ENCODE measurements around the gene MAPK8IP1. TPM values are rescaled to one million over a fixed set of nuclear protein-coding genes. Genes with fewer than 3 reads are reported as not detected.

MAPK8IP1 gene
- polyA plus RNA-seq, 1 donor (not counting 4 experiments of a cell fraction or from before 2014, with no cell fraction given): 0.51 TPM

- no peaks in the 10 kb centered on the region for H3K27me3 ChIP-seq (ENCODE audit: control insufficient read depth, extremely low read depth, insufficient read depth, low read length)
- H2AFZ ChIP-seq (ENCODE audit: control insufficient read depth, low read length): no peak overlapping the region
- FAIRE-seq (no peak), DNase-seq (ENCODE audit: low read depth, low spot score) (no peak)
- H3K4me3 ChIP-seq (ENCODE audit: control insufficient read depth in 2 of 3, extremely low read depth in 1 of 3, insufficient read depth in 2 of 3, low read depth in 1 of 3, low read length in 3 of 3): no peak overlapping the region
- peaks cover 40% of the 10 kb centered on the region for H3K4me1 ChIP-seq (ENCODE audit: control insufficient read depth, extremely low read depth, insufficient read depth, low read length)
- H3K9ac ChIP-seq (ENCODE audit: control insufficient read depth, extremely low read depth, insufficient read depth, low read length): no peak overlapping the region
- TF ChIP-seq CTCF (optimal IDR thresholded peaks at IDR 0.05 in 1 of 3, IDR thresholded peaks at IDR 0.05 in 1 of 3, conservative IDR thresholded peaks at IDR 0.05 in 1 of 3; ENCODE audit: extremely low read depth in 1 of 3, insufficient read depth in 2 of 3, low read length in 3 of 3): no peak
- no peak for TF ChIP-seq EZH2 (IDR thresholded peaks at IDR 0.05; ENCODE audit: low read length)
- no peaks in the 10 kb centered on the region for H4K20me1 ChIP-seq (ENCODE audit: control insufficient read depth, extremely low read depth, insufficient read depth, low read length)
- no peak overlapping the region for H3K27ac ChIP-seq (ENCODE audit: control insufficient read depth, insufficient read depth, low read length)
- dilution Hi-C loops (cut with MboI; ENCODE audit: extremely low pct_ligation_motif_present, low sequenced_read_pairs): no loop called here
- H3K79me2 ChIP-seq (ENCODE audit: control insufficient read depth, insufficient read depth, low read length): no peaks in the 10 kb centered on the region
- H3K4me2 ChIP-seq (ENCODE audit: control insufficient read depth, extremely low read depth, insufficient read depth, low read depth, low read length): no peak overlapping the region
- no peaks in the 10 kb centered on the region for H3K9me3 ChIP-seq (ENCODE audit: control insufficient read depth, low read depth, low read length)
- H3K9me1 ChIP-seq (ENCODE audit: control insufficient read depth, extremely low read depth, insufficient read depth, low read length): no peaks in the 10 kb centered on the region
- H3K36me3 ChIP-seq (ENCODE audit: control insufficient read depth in 2 of 2, extremely low read depth in 1 of 2, insufficient read depth in 2 of 2, low read length in 2 of 2): peaks cover 7 to 8% of the 10 kb centered on the region in 2 experiments
Observed at GRCh38 chr11:45936511-45937054, 51.1 kb downstream of the MAPK8IP1 start.

GRCh38 chr11:45937916-45938315 is 52.5 kb downstream of the MAPK8IP1 start:
- Histone ChIP-seq H2AFZ (ENCODE audit: control insufficient read depth, low read length) (no peak overlapping the region), H3K9me1 (ENCODE audit: control insufficient read depth, extremely low read depth, insufficient read depth, low read length) (no peaks in the 10 kb centered on the region), H3K9ac (ENCODE audit: control insufficient read depth, extremely low read depth, insufficient read depth, low read length) (no peak overlapping the region), H3K4me1 (ENCODE audit: control insufficient read depth, extremely low read depth, insufficient read depth, low read length) (peaks cover 27% of the 10 kb centered on the region), H3K4me2 (ENCODE audit: control insufficient read depth, extremely low read depth, insufficient read depth, low read depth, low read length) (no peak overlapping the region), H3K36me3 (ENCODE audit: control insufficient read depth in 2 of 2, extremely low read depth in 1 of 2, insufficient read depth in 2 of 2, low read length in 2 of 2) (peaks cover 7 to 10% of the 10 kb centered on the region in 2 experiments), H3K79me2 (ENCODE audit: control insufficient read depth, insufficient read depth, low read length) (no peaks in the 10 kb centered on the region), H3K9me3 (ENCODE audit: control insufficient read depth, low read depth, low read length) (no peaks in the 10 kb centered on the region), H3K27ac (ENCODE audit: control insufficient read depth, insufficient read depth, low read length) (no peak overlapping the region), H3K4me3 (ENCODE audit: control insufficient read depth in 2 of 3, extremely low read depth in 1 of 3, insufficient read depth in 2 of 3, low read depth in 1 of 3, low read length in 3 of 3) (no peak overlapping the region), H4K20me1 (ENCODE audit: control insufficient read depth, extremely low read depth, insufficient read depth, low read length) (no peaks in the 10 kb centered on the region), H3K27me3 (ENCODE audit: control insufficient read depth, extremely low read depth, insufficient read depth, low read length) (no peaks in the 10 kb centered on the region)
- dilution Hi-C loops (cut with MboI; ENCODE audit: extremely low pct_ligation_motif_present, low sequenced_read_pairs): no loop called here
- TF ChIP-seq EZH2 (IDR thresholded peaks at IDR 0.05; ENCODE audit: low read length) (no peak), CTCF (optimal IDR thresholded peaks at IDR 0.05 in 1 of 3, IDR thresholded peaks at IDR 0.05 in 1 of 3, conservative IDR thresholded peaks at IDR 0.05 in 1 of 3; ENCODE audit: extremely low read depth in 1 of 3, insufficient read depth in 2 of 3, low read length in 3 of 3) (no peak)
- no peak for DNase-seq (ENCODE audit: low read depth, low spot score)
- no peak for FAIRE-seq

Data from keratinocyte (primary cell).